Measurements from ENCODE around the gene PKP3. TPM values are rescaled to one million over a fixed set of nuclear protein-coding genes. Genes with fewer than 3 reads are reported as not detected.

PKP3 gene
- polyA plus RNA-seq, 4 donors: 72.5 to 152 (median 111) TPM

DNA sequence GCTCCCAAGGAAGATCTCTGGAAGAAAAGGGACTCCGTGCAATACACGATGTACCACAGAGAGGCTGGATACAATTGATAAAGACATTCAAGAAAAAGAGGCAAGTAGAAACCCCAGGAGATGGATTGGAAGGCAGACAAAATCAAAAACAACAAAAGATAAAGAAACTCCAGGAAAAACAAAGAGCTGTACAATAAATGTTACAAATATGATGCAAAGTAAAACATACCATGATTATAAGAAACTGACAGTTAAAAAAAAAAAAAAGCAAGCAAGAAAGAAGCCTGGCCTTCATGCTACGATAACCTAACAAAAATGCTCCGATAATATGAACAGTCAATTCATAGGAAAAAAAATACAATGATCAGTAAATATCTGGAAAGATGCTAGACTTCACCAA lies 31.3 kb downstream of the PKP3 start:
- DNase-seq (no peak), FAIRE-seq (no peak)
- no peak overlapping the region for H3K4me3 ChIP-seq (ENCODE audit: low read depth in 1 of 3, low read length in 3 of 3)
- no peak overlapping the region for H3K27ac ChIP-seq (ENCODE audit: low read depth in 1 of 3, low read length in 2 of 3)
- no peaks in the 10 kb centered on the region for H3K9me3 ChIP-seq (ENCODE audit: control insufficient read depth in 2 of 2, insufficient read depth in 1 of 2, low read depth in 1 of 2, low read length in 1 of 2)
- peaks cover 0 to 4% (median 0%) of the 10 kb centered on the region in 3 donors for H3K4me1 ChIP-seq (ENCODE audit: control insufficient read depth in 3 of 3, insufficient read depth in 2 of 3, low read depth in 1 of 3, low read length in 2 of 3)
- H3K36me3 ChIP-seq (ENCODE audit: control insufficient read depth in 3 of 3, insufficient read depth in 2 of 3, low read depth in 1 of 3, low read length in 3 of 3): peaks cover 0 to 69% (median 8%) of the 10 kb centered on the region in 3 donors
- 82 to 94% (median 92%) methylated on average over 4 of the region's 4 CpGs for WGBS, 3 donors
- no peaks in the 10 kb centered on the region for H3K27me3 ChIP-seq (ENCODE audit: control insufficient read depth in 3 of 3, insufficient read depth in 3 of 3, low read length in 3 of 3)

DNA sequence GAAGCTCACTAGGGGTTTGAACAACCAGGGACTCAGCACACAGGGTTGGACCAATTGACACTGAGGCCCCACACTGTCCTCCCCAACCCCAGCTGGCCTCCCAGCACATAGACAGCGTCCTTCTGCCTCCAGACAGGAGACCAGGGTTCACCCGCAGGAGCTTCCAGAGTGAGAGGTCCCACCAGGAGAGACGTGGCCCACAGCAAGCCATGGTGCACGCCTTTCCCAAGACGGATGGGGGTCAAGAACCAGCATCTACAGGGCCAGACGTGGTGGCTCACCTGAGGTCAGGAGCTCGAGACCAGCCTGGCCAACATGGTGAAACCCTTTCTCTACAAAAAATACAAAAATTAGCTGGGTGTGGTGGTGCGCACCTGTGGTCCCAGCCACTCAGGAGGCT lies 32.8 kb downstream of the PKP3 start:
- Histone ChIP-seq H3K27me3 (ENCODE audit: control insufficient read depth in 3 of 3, insufficient read depth in 3 of 3, low read length in 3 of 3) (no peaks in the 10 kb centered on the region), H3K4me1 (ENCODE audit: control insufficient read depth in 3 of 3, insufficient read depth in 2 of 3, low read depth in 1 of 3, low read length in 2 of 3) (peaks cover 0 to 4% (median 0%) of the 10 kb centered on the region in 3 donors), H3K27ac (ENCODE audit: low read depth in 1 of 3, low read length in 2 of 3) (no peak overlapping the region), H3K9me3 (ENCODE audit: control insufficient read depth in 2 of 2, insufficient read depth in 1 of 2, low read depth in 1 of 2, low read length in 1 of 2) (no peaks in the 10 kb centered on the region), H3K36me3 (ENCODE audit: control insufficient read depth in 3 of 3, insufficient read depth in 2 of 3, low read depth in 1 of 3, low read length in 3 of 3) (peaks cover 0 to 60% (median 3%) of the 10 kb centered on the region in 3 donors), H3K4me3 (ENCODE audit: low read depth in 1 of 3, low read length in 3 of 3) (no peak overlapping the region)
- FAIRE-seq (no peak), DNase-seq (no peak)
- WGBS, 3 donors: 88 to 94% (median 94%) methylated on average over 8 of the region's 8 CpGs

DNA sequence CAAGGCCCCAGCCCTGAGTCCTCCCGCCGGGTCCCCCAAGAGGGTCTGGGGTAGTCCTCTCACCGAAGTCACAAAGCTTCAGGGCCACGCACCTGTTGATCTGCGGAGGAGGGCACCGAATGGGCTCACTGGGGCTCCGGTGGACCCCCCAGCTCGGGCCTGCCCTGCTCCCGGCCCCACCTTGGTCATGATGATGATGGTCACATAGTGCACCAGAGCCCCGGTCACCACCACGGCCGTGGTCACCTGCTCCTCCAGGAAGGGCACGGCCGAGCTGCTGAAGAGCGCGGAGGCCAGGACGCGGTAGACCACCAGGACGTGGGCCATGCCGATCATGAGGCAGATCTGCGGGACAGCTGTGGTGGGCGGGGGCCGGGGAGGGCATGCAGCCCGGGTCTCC lies 34.3 kb downstream of the PKP3 start:
- H3K4me3 ChIP-seq (ENCODE audit: low read depth in 1 of 3, low read length in 3 of 3): no peak overlapping the region
- H3K27me3 ChIP-seq (ENCODE audit: control insufficient read depth in 3 of 3, insufficient read depth in 3 of 3, low read length in 3 of 3): no peaks in the 10 kb centered on the region
- H3K36me3 ChIP-seq (ENCODE audit: control insufficient read depth in 3 of 3, insufficient read depth in 2 of 3, low read depth in 1 of 3, low read length in 3 of 3): peaks cover 0 to 68% (median 9%) of the 10 kb centered on the region in 3 donors
- FAIRE-seq (no peak), DNase-seq (no peak)
- 92 to 93% (median 92%) methylated on average over 22 to 24 of the region's 24 CpGs for WGBS, 3 donors
- H3K4me1 ChIP-seq (ENCODE audit: control insufficient read depth in 3 of 3, insufficient read depth in 2 of 3, low read depth in 1 of 3, low read length in 2 of 3): no peaks in the 10 kb centered on the region
- no peaks in the 10 kb centered on the region for H3K9me3 ChIP-seq (ENCODE audit: control insufficient read depth in 2 of 2, insufficient read depth in 1 of 2, low read depth in 1 of 2, low read length in 1 of 2)
- no peak overlapping the region for H3K27ac ChIP-seq (ENCODE audit: low read depth in 1 of 3, low read length in 2 of 3)

DNA sequence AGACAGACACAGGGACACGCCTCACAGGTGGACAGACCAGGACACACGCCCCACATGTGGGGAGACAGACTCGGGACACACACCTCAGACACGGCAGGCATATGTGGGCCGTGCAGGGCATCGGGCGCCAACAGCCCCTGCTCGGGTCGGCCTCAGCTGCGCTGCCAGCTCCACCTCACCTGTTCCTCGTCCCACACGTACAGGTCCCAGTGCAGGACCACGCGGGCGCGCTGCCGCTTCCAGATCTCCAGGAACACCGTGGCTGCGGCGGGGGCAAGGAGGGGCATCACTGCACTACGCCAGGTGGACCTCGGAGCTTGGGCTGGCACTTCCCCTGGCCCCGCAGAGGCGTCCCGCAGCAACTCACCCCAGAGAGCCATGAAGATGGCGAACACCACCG lies 35.4 kb downstream of the PKP3 start:
- Histone ChIP-seq H3K27ac (ENCODE audit: low read depth in 1 of 3, low read length in 2 of 3) (no peak overlapping the region), H3K9me3 (ENCODE audit: control insufficient read depth in 2 of 2, insufficient read depth in 1 of 2, low read depth in 1 of 2, low read length in 1 of 2) (no peaks in the 10 kb centered on the region), H3K27me3 (ENCODE audit: control insufficient read depth in 3 of 3, insufficient read depth in 3 of 3, low read length in 3 of 3) (no peaks in the 10 kb centered on the region), H3K4me1 (ENCODE audit: control insufficient read depth in 3 of 3, insufficient read depth in 2 of 3, low read depth in 1 of 3, low read length in 2 of 3) (no peaks in the 10 kb centered on the region), H3K4me3 (ENCODE audit: low read depth in 1 of 3, low read length in 3 of 3) (no peak overlapping the region), H3K36me3 (ENCODE audit: control insufficient read depth in 3 of 3, insufficient read depth in 2 of 3, low read depth in 1 of 3, low read length in 3 of 3) (peaks cover 0 to 71% (median 9%) of the 10 kb centered on the region in 3 donors)
- WGBS, 3 donors: 88 to 94% (median 89%) methylated on average over 17 to 27 of the region's 27 CpGs
- FAIRE-seq (no peak), DNase-seq (no peak)

DNA sequence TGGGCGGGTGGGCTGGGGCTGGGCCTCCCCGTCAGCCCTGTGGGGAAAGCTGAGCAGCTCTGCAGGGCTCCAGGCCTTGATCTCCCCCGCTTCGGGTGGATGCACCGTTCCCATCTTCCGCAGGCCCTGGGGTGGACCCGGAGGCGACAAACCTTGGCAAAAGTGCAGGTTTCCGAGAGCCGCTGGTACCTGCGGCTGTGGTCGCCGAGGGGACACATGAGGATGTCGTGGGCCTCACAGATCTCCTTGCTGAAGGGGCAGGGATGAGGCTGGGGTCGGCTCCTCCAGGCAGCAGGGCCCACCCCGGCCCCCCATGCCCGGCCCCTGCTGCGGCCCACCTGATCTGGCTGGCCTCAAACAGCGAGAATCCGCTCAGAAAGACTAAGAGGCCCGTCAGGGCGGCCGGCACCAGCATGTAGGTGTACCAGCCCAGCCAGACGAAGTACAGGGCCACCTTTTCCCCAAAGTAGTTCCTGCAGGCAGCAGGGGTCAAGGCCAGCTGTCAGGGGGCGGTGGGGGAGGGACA lies 36.0 kb downstream of the PKP3 start:
- H3K4me1 ChIP-seq (ENCODE audit: control insufficient read depth in 3 of 3, insufficient read depth in 2 of 3, low read depth in 1 of 3, low read length in 2 of 3): no peaks in the 10 kb centered on the region
- 65 to 78% (median 73%) methylated on average over 19 to 25 of the region's 25 CpGs for WGBS, 3 donors
- FAIRE-seq (no peak), DNase-seq (no peak)
- H3K27ac ChIP-seq (ENCODE audit: low read depth in 1 of 3, low read length in 2 of 3): no peak overlapping the region
- no peak overlapping the region for H3K4me3 ChIP-seq (ENCODE audit: low read depth in 1 of 3, low read length in 3 of 3)
- H3K27me3 ChIP-seq (ENCODE audit: control insufficient read depth in 3 of 3, insufficient read depth in 3 of 3, low read length in 3 of 3): no peaks in the 10 kb centered on the region
- H3K9me3 ChIP-seq (ENCODE audit: control insufficient read depth in 2 of 2, insufficient read depth in 1 of 2, low read depth in 1 of 2, low read length in 1 of 2): no peaks in the 10 kb centered on the region
- peaks cover 0 to 76% (median 9%) of the 10 kb centered on the region in 3 donors for H3K36me3 ChIP-seq (ENCODE audit: control insufficient read depth in 3 of 3, insufficient read depth in 2 of 3, low read depth in 1 of 3, low read length in 3 of 3)

DNA sequence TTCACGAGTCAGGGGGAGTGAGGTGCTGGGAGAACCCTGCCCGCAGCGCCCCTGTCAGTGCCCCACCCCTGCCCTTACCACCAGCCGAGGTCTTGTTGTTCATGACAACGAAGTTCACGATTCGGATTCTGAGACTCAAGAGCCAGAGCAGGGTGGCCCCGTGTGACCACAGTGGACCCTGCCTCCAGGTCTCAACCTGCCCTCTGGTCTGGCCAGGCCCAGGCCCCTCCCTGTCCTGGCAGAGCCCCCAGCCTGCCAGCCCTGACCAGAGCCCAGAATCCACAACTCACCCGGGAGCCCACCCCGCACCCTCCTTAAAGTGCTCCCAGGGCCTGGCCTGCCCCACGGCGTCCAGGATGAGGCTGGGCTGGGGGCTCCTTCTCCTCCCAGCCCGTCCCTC lies 37.9 kb downstream of the PKP3 start:
- 87 to 95% (median 93%) methylated on average over 13 of the region's 13 CpGs for WGBS, 3 donors
- H3K36me3 ChIP-seq (ENCODE audit: control insufficient read depth in 3 of 3, insufficient read depth in 2 of 3, low read depth in 1 of 3, low read length in 3 of 3): peaks cover 0 to 64% (median 9%) of the 10 kb centered on the region in 3 donors
- no peak overlapping the region for H3K4me3 ChIP-seq (ENCODE audit: low read depth in 1 of 3, low read length in 3 of 3)
- H3K4me1 ChIP-seq (ENCODE audit: control insufficient read depth in 3 of 3, insufficient read depth in 2 of 3, low read depth in 1 of 3, low read length in 2 of 3): no peaks in the 10 kb centered on the region
- no peak overlapping the region for H3K27ac ChIP-seq (ENCODE audit: low read depth in 1 of 3, low read length in 2 of 3)
- FAIRE-seq (no peak), DNase-seq (no peak)
- H3K27me3 ChIP-seq (ENCODE audit: control insufficient read depth in 3 of 3, insufficient read depth in 3 of 3, low read length in 3 of 3): no peaks in the 10 kb centered on the region
- H3K9me3 ChIP-seq (ENCODE audit: control insufficient read depth in 2 of 2, insufficient read depth in 1 of 2, low read depth in 1 of 2, low read length in 1 of 2): no peaks in the 10 kb centered on the region

DNA sequence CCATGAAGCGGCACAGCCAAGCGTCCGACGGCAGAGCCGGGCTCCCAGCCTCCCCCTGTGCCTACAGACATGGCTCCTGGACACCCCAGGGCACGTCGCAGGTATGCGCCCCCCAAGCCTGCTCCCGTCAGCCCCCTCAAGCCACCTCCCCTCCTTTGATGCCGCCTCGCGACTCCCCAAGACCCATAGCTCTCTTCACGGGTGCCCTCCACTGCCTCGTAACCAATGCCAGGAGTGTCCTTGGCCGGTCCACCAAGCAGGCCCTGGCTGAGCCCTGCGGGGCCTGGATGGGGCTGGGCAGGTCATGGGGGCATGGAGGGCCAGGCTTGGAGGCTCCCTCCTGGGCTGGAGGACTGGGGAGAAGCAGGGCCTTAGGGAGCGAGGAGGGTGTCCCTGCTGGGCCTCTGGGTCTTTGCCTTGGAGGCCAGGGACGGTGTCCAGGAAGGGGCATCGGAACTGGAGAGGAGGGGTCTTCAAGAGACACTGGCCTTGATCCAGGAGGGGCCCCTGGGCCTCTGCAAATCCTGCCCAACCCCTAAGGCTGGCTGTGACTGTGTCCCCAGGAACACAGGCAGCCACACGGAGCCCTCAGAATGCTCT lies 38.6 kb downstream of the PKP3 start:
- H3K4me3 ChIP-seq (ENCODE audit: low read depth in 1 of 3, low read length in 3 of 3): no peak overlapping the region
- no peak overlapping the region for H3K27ac ChIP-seq (ENCODE audit: low read depth in 1 of 3, low read length in 2 of 3)
- peaks cover 0 to 5% of the 10 kb centered on the region in 2 donors for H3K9me3 ChIP-seq (ENCODE audit: control insufficient read depth in 2 of 2, insufficient read depth in 1 of 2, low read depth in 1 of 2, low read length in 1 of 2)
- DNase-seq (no peak), FAIRE-seq (no peak)
- 92 to 95% (median 94%) methylated on average over 18 to 20 of the region's 20 CpGs for WGBS, 3 donors
- H3K4me1 ChIP-seq (ENCODE audit: control insufficient read depth in 3 of 3, insufficient read depth in 2 of 3, low read depth in 1 of 3, low read length in 2 of 3): no peaks in the 10 kb centered on the region
- H3K36me3 ChIP-seq (ENCODE audit: control insufficient read depth in 3 of 3, insufficient read depth in 2 of 3, low read depth in 1 of 3, low read length in 3 of 3): peaks cover 0 to 64% (median 9%) of the 10 kb centered on the region in 3 donors
- H3K27me3 ChIP-seq (ENCODE audit: control insufficient read depth in 3 of 3, insufficient read depth in 3 of 3, low read length in 3 of 3): no peaks in the 10 kb centered on the region

DNA sequence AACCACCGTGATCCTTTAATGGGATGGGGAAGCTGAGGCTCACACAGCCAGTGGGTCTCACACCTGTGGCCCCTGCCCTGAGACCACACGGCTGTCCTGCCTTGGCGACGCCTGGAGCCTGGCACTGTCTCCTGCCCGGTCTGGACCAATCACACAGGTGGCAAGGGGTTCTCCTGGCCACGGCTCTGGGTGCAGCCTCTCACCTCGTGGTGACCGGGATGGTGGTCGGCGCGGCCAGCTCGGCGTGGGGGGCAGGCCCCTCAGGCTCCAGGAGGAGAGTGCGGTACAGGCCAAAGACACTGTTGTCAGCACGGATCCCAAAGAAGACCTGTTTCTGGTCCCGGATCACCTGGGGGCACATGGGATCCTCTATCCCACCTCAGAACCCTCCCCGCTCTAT lies 39.1 kb downstream of the PKP3 start:
- H3K4me3 ChIP-seq (ENCODE audit: low read depth in 1 of 3, low read length in 3 of 3): no peak overlapping the region
- FAIRE-seq: no peak
- no peaks in the 10 kb centered on the region for H3K4me1 ChIP-seq (ENCODE audit: control insufficient read depth in 3 of 3, insufficient read depth in 2 of 3, low read depth in 1 of 3, low read length in 2 of 3)
- H3K9me3 ChIP-seq (ENCODE audit: control insufficient read depth in 2 of 2, insufficient read depth in 1 of 2, low read depth in 1 of 2, low read length in 1 of 2): peaks cover 0 to 5% of the 10 kb centered on the region in 2 donors
- peaks cover 0 to 64% (median 9%) of the 10 kb centered on the region in 3 donors for H3K36me3 ChIP-seq (ENCODE audit: control insufficient read depth in 3 of 3, insufficient read depth in 2 of 3, low read depth in 1 of 3, low read length in 3 of 3)
- no peaks in the 10 kb centered on the region for H3K27me3 ChIP-seq (ENCODE audit: control insufficient read depth in 3 of 3, insufficient read depth in 3 of 3, low read length in 3 of 3)
- 92 to 96% (median 92%) methylated on average over 17 of the region's 17 CpGs for WGBS, 3 donors
- H3K27ac ChIP-seq (ENCODE audit: low read depth in 1 of 3, low read length in 2 of 3): no peak overlapping the region
- no peak for DNase-seq

DNA sequence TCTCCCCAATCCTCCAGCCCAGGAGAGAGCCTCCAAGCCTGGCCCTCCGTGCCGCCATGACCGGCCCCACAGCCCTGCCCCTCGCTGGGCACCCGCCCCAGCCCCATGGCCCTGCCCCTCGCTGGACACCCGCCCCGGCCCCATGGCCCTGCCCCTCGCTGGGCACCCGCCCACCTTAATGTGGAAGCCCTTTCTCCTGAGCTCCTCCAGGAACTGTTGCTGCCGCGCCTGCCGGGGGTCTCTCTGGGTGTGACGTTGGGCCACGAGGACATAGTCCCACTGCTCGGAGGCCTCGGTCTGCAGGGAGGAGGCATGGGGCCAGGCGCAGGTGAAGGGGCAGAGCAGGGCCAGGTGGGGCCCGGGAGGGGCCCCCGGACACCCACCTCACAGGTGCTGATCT lies 39.6 kb downstream of the PKP3 start:
- Histone ChIP-seq H3K27ac (ENCODE audit: low read depth in 1 of 3, low read length in 2 of 3) (no peak overlapping the region), H3K36me3 (ENCODE audit: control insufficient read depth in 3 of 3, insufficient read depth in 2 of 3, low read depth in 1 of 3, low read length in 3 of 3) (peaks cover 0 to 64% (median 7%) of the 10 kb centered on the region in 3 donors), H3K4me1 (ENCODE audit: control insufficient read depth in 3 of 3, insufficient read depth in 2 of 3, low read depth in 1 of 3, low read length in 2 of 3) (no peaks in the 10 kb centered on the region), H3K27me3 (ENCODE audit: control insufficient read depth in 3 of 3, insufficient read depth in 3 of 3, low read length in 3 of 3) (no peaks in the 10 kb centered on the region), H3K4me3 (ENCODE audit: low read depth in 1 of 3, low read length in 3 of 3) (no peak overlapping the region), H3K9me3 (ENCODE audit: control insufficient read depth in 2 of 2, insufficient read depth in 1 of 2, low read depth in 1 of 2, low read length in 1 of 2) (peaks cover 0 to 5% of the 10 kb centered on the region in 2 donors)
- DNase-seq: no peak
- FAIRE-seq: no peak
- WGBS, 3 donors: 83 to 90% (median 88%) methylated on average over 18 to 20 of the region's 20 CpGs

Measured in small intestine (tissue), 7 donors.